GM21825 (cell line): Measurements from ENCODE around the gene EVA1B.

ENCODE experiments used
- ATAC-seq: cut with Tn5 transposase; IDR thresholded peaks from one replicate; pipeline ENCODE4 v1.9.1; 2021; ENCODE audit warnings: mild to moderate bottlenecking, moderate library complexity; ENCODE audit not compliant: unreplicated experiment

Gene EVA1B

DNA sequence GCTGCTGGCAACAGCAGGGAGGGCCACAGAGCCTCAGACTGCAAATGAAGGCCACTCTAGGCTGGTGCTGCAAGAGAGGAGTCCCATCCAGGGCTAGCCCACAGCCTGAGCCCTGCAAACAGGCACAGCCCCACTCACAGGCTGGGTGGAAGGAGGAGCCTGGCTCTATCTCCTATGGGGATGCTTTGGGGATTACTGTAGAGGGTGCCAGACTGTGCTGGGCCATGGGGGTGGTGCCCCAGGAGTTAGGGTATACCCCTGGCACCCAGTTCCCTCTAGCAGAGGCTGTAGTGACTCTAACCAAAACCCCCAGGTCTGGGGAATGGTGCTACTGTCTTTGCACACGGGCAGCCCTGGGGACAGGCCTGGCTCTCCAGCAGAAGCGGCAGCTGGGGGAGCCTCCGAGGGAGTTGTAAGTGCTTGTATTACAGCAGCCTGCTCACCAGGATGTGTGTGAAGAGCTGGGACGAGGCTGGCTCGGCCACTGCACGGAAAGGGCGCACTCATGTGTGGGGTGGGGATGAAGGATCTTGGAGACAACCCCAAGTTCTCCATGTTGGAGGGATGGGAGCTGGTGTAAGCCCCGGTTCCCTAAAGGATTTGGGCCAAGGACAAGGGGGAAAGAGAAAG, 23.4 kb upstream of the EVA1B start:
- ATAC-seq, result no peak

DNA sequence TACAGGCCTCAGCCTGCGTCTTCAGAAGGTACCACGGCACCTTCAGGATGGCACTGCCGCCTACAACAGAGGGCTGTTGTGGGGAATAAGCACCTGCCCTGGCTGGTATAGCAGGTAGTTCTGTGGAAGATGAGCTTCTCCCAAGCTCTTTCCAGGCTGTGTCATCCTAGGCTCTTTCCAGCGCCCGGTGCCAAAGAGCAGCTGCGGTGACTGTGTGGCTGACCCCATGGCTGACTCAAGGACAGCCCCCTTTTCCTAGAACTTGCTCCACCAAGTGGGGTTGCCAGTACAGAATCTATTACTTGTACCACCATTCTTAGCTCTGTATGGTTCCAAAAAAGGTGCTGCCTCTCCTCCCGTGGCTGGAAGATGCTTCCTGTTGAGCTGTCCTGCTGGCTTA, 21.9 kb upstream of the EVA1B start:
- no peak for ATAC-seq

DNA sequence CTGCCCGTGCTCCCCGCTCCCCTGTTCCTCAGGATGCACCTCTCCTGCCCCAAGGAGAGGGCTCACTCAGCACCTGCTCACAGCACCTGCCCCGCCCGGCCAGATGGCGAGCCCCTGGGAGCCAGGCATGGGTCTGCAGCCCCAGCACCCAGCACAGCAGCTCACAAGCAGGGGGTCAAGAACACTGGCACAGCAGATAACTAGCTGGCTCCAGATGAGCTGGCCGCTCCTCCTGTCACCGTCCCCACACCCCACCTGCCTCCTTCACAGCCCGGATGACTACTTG, 20.9 kb upstream of the EVA1B start:
- ATAC-seq, result no peak

DNA sequence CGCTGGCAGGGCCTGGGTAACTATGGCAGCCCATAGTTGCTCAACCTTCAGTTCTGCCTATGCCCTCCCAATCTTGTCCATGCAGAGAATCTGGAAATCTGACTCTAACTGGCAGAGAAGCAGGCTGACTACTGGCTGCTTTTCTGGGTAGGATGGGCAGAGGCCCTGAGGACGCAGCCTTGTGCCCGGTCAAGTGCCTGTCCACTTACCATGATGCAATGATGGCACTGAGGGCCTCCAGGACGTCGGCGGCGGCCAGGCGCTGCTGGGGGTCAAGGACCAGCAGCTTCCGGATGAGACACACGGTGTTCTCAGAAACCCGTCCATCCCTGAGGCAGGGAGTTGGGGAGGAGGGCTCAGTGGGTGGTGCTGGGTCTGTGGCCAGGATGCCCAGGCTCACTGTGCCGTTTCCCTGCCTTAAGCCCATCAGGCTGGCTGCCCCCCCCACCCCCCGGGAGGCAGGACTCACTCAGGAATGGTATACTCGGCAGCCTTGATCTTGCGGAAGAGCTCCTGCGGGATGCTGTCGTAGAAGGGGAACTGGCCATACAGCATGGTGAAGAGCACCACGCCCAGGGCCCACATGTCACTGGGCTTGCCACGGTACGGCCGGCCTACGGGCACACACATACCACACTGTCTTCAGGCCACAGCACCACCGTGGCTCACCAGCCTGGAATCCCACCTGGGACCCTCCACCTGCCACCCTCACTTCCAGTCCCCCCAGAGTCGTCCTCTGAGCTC, 20.4 kb upstream of the EVA1B start:
- ATAC-seq, result no peak

DNA sequence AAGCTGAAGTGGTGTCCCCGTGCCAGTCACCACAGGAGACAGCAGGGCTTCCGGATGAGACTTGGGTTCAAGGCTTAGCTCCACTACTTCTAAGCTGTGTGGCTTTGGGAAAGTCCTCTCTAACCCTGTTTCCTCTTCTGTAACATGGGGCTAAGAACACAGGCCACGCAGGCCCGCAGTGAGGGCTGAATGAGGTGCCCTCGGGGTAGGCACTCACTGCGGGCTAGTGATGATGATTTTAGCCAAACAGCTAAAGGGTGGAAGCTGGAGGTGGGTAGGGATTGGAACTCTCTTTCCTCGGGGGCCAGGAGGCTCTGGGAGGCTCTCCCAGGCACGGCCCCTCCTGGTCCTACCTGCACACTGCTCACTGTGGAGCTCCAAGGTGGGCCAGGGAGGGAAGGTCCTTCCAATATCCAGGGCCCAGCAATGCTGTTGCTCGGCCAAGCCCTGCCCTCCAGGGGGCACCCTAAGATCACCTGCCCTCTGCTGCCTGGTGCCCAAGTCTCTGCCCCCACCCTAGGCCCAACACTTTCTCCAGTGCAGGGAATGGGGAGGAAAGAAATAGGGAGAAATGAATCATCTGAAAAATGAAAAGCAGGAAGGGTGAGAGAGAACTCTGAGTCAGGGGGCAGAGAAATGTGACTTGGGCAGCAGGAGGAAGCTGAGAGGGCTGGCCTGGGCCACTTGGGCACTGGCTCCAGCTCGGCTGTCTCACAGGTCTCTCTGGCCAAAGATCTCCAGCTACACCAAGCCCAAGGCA, 19.2 kb upstream of the EVA1B start:
- ATAC-seq, result no peak

DNA sequence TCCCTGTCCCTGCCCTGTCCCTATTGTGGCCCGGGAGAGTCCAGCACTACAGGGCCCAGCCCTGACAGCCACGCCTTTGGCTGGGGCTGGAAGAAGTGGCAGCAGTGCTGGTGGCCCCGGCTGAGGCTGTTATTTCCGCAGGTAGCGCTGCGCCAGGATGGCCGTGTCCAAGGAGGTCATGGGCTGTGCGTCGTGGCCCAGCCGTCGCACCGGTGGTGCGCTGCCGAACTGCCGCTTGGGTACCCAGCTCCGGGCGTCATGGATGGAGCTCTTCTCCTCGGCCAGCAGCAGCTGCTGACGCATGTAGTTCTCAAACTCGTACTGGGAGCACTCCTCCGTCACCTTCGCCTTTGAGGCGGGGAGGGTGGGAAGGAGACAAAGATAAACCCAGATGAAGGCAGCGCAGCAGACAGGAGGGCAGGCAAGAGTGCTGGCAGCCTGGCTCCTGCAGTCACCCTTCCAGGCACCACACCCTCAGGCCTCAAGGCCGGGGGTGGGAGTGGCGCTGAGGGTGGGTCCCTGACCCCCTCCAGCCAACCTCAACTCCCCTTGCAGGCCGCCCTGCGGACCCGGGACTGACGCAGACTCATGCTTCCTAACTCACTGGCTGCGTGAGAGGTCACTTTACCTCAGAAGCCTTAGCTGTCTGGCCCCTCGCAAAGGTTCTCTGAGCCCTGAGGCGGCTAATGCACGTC, 18.3 kb upstream of the EVA1B start:
- ATAC-seq, result no peak

DNA sequence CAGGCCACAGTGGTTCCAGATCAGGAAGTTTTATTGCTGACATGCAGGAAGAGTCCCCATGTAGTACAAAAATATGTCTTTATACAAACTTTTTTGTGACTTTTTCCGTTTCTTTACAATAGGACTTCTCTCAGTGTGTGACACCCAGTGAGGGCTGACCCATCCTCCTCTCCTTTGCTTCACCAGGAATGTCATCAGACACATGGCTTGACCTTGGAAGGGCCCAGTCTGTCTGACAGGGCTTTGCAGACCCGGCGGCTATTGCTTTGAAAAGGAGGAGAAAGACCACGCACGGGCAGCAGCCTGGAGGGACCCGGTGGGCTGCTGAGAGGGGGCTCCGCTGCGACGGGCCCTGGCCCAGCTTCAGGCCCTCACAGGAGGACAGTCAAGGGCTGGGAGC, 16.2 kb upstream of the EVA1B start:
- no peak for ATAC-seq

DNA sequence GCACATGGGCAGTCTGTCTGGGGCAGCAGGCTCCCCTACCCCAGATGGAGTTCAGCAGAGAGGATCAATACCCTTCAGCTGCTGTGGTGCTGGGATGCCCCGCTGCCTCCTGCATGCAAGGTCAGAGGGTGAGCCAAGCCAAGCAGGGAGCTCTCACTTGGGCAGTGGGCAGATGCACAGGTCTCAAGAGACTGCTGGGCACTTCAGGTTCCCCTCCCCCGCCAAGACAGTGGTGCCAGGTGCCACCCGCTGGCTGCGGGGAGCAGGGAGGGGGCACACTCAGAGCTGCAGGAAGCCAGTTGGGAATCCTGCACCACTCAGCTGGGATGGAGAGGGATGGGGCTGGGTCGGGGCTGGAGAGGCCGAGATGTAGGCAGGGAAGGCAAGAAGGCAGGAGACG, 15.8 kb upstream of the EVA1B start:
- no peak for ATAC-seq

DNA sequence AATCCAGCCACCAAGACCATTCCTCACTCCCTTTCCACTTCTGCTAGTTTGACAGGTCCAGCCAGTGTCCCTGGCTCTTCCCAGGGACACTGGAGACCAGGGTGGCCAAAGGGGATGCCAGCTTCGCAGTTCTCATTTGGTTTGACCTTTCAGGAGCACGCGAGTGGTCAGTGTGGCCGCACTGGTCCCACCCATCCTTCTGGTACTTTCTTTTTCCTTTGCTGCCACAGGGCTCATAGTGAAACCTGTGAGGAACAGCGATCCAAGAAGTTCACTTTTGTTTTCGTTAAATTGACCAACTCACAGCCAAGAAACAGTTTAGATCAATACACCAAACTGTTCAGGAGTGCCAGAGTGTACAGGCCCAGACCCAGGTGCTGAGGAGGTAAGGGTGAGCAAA, 14.4 kb upstream of the EVA1B start:
- ATAC-seq, result no peak

DNA sequence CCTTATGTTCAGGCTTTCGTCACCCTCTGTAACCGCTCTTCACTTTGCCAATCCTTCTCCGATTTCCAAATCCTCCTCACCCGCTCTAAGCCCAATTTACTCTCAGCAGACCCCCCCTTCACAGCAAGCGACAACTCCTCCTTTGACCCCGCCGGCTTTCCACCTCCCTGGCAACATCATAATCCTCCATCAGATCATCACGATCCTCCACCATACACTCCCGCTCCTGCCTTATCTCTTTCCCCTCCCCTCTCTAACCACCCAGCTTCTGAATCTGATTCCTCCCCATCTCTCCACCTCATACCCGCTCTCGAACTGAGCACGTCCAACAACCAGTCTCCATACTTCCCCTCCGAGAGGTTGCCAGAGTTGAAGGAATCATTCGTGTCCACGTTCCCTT, 7.5 kb upstream of the EVA1B start:
- no peak for ATAC-seq

DNA sequence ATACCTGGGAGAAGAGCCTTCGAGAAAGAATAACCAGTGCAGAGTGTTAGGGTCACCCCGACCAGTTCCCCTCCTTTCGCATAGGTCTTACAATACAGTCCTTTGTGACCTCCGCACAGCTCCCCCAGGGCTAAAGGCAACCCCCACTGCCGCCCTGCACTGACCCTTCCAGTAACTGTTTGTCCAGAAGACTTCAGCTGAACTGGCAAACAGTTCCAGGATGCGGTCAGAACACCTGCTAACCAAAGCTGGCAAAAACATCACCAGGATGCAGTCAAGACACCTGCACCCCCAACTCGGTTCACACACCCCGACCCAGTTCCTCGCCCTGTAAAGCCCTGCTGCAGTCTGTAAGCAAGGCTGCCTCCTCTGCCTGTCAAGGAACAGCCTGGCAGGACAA, 6.4 kb upstream of the EVA1B start:
- no peak for ATAC-seq

DNA sequence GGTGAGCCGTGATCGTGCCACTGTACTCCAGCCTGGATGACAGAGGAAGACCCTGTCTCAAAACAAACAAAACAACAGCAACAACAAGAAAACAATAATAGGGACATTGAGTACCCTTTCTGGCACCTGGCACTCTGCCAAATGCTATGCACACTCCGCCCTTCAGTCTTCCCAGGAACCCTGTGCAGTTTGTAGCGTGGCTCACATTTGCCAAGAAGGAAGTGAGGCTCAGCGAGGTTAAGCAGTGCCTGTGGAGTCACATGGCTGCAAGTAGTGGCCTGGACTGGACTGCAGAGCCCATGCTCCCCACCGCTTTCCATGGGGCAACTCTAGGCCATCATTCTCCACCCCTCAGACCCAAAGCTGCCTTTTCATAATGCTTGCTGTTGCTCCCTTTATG, 5.3 kb upstream of the EVA1B start:
- no peak for ATAC-seq

DNA sequence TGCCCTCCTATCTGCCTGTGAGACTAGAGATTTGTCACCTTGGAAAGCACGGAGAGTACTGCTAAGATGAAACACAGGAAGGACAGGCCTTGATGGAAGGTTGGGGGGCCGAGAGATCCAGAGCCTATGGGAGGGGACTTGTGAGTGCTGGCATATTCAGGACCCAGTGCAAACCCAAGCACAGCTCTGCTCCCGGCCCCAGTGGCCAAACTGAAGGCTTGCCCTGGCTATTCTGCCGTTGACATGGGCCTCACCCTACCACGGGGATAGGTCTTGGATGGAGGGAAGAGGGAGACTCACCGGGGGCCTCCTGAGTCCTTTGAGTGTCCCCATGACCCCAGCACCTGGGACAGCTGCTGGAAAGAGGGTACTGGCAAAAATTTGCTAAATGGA, 4.6 kb upstream of the EVA1B start:
- no peak for ATAC-seq

DNA sequence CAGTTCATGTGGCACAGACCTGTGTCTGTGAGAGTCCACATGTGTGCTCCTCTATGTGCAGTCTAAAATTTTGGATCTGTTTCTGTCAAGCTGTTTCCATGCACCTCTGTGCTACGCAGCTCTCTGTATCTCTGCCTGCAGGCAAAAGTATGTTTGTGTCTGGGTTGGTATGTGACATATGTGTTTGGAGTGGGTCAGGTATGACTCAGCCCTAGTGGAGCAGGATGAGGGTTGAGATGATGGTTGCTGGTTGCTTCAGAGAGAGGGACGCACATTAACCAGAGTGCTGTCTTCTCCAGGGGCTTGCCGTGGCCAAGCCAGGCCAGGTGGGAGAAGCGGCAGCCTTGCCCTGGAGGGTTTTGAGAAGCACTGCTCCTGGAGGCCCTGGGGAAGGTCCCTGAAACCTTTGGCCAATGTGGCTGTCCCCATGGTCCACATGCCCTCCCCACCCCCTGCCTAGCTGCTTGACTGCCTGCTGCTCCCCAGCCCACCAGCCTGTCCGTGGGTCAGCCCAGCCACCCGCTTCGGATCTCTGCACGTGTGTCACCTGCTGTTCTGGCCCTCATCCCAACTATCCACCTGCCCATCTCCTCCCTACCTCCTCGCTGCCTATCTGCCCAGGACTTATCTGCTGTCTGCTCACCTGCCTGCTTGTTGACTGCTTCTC, 4.1 kb upstream of the EVA1B start:
- ATAC-seq, result no peak

DNA sequence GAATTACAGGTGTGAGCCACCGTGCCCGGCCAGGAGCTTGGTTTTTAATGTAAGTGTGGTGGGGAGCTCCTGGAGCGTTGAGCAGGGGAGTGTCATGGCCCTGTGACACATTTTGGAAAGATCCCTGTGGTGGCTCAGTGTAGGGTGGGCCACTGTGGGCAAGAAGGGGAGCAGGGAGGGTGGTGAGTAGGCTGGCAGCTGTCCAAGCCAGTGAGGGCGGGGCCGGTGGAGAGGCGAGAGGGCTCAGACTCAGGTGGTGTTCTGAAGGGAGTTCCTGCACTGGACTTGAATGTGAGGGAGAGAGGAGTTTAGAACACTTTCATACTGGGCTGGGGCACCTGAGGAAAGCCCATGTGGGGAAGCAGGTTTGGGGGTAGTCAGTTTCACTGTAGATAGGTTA, 3.1 kb upstream of the EVA1B start:
- ATAC-seq, result no peak

DNA sequence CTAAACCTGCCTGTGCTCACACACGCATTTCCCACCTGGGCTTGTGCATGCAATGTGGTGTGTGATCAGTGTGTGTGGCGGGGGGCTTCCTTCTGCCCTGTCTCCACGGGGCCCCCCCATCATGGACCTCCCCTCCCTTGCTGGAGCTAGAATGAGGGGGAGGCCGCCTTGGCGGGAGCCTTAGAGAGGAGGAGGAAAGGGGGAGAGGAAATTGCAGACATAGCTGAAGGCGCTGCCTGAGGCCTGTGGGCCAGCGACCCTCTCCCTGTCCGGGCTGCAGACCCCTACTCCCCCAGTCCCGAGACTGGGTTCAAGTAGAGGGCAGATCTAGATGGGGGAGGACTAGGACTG, 883 bp upstream of the EVA1B start:
- no peak for ATAC-seq

DNA sequence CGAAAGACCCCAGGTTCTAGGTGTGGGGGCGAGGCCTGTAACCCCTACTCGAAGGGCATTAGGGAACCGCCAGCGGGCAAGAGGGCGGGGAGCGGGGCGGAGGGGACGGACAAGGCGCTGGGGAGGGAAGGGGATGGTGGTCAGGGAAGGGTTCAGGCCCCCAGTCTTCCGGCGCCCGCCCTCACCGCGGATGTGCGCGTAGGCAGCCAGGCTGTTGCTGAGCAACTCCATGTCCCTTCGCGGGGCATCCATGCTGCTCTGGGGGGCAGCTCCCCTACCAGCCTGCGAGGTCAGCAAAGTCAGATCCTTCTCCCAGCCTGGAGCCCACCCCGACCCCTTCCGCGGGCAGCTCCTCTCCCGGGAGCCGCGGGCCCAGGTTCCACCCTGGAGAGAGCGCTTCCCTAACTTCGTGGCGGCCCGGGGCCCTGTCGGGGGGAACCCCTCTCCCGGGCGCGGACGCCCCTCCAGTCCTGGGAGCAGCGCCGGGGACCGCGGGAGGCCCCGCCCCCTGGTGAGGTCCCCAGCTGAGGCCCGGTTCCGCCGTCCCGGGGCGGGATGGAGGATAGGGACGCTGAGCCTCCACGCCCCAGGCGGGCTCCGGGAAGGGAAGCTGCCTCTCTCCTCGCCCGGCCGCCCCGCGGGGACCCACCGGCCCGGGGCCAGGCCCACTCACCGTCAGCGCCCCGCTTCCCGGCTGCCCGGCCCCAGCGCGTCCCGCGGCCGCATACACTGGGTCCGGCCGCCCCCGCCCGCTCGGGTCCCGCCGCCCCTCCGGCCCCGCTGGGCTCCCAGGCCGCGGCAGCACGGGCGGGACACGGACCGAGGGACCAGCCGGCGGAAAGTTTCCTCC, 434 bp downstream of the EVA1B start:
- no peak for ATAC-seq

DNA sequence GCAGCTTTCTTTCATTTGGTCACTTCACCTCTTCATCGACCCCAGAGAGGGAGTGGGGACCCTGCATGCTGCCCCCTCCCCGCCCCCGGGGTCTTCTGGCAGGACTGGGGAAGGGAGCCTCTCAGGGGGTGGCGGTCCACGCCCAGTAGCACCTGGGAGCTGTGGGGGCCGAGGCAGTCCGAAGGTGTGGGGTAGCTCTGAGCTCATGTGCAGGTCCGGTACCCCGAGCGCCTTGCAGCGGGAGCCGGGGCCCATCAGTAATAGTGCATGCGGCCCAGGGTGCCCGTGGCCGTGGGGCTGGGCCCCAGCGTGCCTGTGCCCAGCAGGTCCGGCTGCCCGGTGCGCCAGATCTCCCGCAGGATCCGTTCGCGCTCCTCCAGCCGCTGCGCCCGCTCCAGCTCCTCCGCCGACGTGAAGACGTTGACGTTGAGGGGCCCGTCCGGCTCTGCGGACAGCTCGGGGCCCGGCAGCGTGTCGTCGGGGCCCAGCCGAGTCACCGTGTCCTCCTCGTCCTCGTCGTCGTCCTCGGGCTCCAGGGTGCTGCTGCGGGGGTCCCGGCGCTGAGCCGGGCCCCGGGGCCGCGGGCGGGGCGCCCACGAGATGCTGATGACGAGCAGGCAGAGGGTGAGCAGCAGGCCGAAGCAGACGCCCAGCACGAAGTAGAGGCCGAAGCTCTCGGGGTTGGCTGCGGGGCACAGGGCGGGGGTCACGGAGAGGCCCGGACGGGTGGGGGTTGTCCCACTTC, 1.2 kb downstream of the EVA1B start:
- ATAC-seq, result no peak

DNA sequence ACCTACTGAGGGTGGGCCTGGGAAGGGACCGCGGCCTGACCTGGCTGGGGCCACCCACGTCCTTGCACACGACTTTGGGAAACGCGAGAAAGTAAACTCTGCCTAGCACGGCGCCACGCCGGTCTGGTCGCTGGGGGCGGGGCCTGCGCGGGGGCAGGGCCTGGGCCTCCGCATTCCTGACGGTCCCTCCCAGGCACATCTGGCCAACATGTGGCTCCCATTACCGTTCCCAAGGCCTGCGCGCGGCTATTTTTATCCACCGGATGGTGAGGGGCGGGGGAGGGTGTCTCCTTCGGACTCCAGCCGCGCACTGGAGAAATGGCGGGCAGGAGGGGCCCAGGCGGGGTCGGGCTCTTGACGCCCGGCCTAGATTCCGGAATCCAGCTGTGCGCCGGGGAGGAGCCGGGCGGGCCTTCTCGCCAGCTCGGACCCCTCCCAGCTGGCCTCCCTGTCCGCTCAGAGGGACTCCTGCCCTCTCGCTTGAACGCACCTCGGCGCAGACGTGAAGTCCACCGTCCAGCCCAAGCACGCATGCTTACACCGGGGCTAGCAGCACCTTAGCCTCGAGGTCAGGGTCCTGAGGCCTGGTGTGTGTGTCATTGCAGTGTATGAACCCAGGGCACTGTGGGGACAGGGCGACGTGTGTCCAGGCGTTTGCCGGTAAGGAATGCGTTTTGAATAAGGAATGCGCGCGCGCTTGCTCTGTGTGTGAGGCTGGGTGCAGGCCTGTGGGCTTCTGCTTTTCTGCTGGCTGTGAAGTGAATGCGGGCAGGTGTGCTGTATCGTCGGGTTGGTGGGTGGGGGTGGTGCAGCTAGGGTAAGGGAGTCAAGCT, 2.1 kb downstream of the EVA1B start:
- no peak for ATAC-seq
